ENCODE data around the gene BEGAIN. TPM values are rescaled to one million over a fixed set of nuclear protein-coding genes. Genes with fewer than 3 reads are reported as not detected.
"Not testable (repeated sequence)": the region's sequence is repeated elsewhere in the genome, so short reads cannot be mapped to it uniquely, and the experiment has no call there.

BEGAIN gene
- polyA plus RNA-seq, 2 donors = 0.28 to 0.88 TPM

GRCh38 chr14:100522616-100523099, 64.6 kb downstream of the BEGAIN start:
- Histone ChIP-seq H3K36me3 (ENCODE audit: control insufficient read depth in 2 of 2, insufficient read depth in 2 of 2, low read length in 1 of 2) (peaks cover 0 to 14% of the 10 kb centered on the region in 2 donors), H3K4me3 (ENCODE audit: low read depth in 1 of 2, low read length in 2 of 2) (no peak overlapping the region), H3K27ac (ENCODE audit: low read depth in 2 of 2, low read length in 1 of 2) (no peak overlapping the region), H3K27me3 (ENCODE audit: control insufficient read depth in 1 of 2, insufficient read depth in 2 of 2, low read length in 2 of 2) (no peaks in the 10 kb centered on the region), H3K4me1 (ENCODE audit: control insufficient read depth in 2 of 2, insufficient read depth in 2 of 2, low read length in 1 of 2) (no peaks in the 10 kb centered on the region), H3K9me3 (ENCODE audit: control insufficient read depth in 2 of 2, insufficient read depth in 1 of 2, low read depth in 1 of 2, low read length in 1 of 2) (peaks cover 0 to 3% of the 10 kb centered on the region in 2 donors)
- WGBS, 2 donors = 60 to 62% methylated on average over 6 of the region's 6 CpGs

DNA sequence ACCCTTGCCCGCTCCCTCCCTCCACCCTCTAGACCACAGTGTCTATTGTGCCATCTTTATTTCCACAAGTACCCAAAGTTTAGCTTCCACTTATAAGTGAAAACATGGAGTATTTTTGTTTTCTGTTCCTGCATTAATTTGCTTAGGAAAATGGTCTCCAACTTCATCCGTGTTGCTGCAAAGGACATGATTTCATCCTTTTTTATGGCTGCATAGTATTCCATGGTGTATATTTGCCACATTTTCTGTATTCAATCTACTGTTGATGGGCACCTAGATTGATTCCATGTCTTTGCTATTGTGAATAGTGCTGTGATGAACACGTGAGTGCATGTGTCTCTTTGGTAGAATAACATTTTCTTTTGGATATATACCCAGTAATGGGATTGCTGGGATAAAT, 81.2 kb downstream of the BEGAIN start:
- H3K4me3 ChIP-seq (ENCODE audit: low read depth in 1 of 2, low read length in 2 of 2); H3K36me3 ChIP-seq (ENCODE audit: control insufficient read depth in 2 of 2, insufficient read depth in 2 of 2, low read length in 1 of 2); H3K9me3 ChIP-seq (ENCODE audit: control insufficient read depth in 2 of 2, insufficient read depth in 1 of 2, low read depth in 1 of 2, low read length in 1 of 2); H3K27me3 ChIP-seq (ENCODE audit: control insufficient read depth in 1 of 2, insufficient read depth in 2 of 2, low read length in 2 of 2); H3K27ac ChIP-seq (ENCODE audit: low read depth in 2 of 2, low read length in 1 of 2); H3K4me1 ChIP-seq (ENCODE audit: control insufficient read depth in 2 of 2, insufficient read depth in 2 of 2, low read length in 1 of 2): not testable (repeated sequence)
- 93 to 96% methylated on average over 3 of the region's 3 CpGs for WGBS, 2 donors

DNA sequence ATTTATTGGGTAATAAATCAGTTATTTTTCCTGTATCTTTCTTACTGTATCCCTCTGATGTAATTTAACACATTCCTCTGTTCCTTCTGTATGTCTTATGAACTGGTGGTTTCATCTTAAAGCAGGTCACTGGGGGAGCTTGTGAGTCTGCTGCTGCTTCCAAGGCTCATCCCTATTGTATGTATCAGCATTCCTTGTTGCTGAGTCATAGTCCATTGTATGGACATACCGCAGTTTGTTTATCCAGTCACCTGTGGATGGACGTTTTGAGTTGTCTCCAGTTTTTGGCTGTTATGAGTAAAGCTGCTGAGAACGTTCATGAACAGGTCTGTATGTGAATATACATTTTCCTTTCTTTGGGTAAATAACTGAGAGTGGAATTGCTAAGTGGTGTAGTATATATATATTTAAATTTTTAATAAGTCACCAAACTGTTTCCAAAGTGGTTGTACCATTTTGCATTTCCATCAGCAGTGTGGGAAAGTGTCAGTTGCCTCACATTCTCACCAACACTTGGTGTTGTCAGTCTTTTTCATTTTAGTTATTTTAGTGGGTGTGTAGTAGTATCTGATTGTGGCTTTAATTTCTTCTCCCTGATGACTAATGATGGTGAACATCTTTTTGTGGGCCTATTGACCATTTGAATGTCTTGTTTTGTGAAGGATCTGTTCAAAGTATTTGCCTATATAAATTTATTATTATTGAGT, 82.7 kb downstream of the BEGAIN start:
- Histone ChIP-seq H3K4me3 (ENCODE audit: low read depth in 1 of 2, low read length in 2 of 2) (no peak overlapping the region), H3K4me1 (ENCODE audit: control insufficient read depth in 2 of 2, insufficient read depth in 2 of 2, low read length in 1 of 2) (no peaks in the 10 kb centered on the region), H3K36me3 (ENCODE audit: control insufficient read depth in 2 of 2, insufficient read depth in 2 of 2, low read length in 1 of 2) (no peaks in the 10 kb centered on the region), H3K27ac (ENCODE audit: low read depth in 2 of 2, low read length in 1 of 2) (no peak overlapping the region), H3K9me3 (ENCODE audit: control insufficient read depth in 2 of 2, insufficient read depth in 1 of 2, low read depth in 1 of 2, low read length in 1 of 2) (no peaks in the 10 kb centered on the region), H3K27me3 (ENCODE audit: control insufficient read depth in 1 of 2, insufficient read depth in 2 of 2, low read length in 2 of 2) (no peaks in the 10 kb centered on the region)
- 70 to 83% methylated on average over 3 of the region's 3 CpGs for WGBS, 2 donors

DNA sequence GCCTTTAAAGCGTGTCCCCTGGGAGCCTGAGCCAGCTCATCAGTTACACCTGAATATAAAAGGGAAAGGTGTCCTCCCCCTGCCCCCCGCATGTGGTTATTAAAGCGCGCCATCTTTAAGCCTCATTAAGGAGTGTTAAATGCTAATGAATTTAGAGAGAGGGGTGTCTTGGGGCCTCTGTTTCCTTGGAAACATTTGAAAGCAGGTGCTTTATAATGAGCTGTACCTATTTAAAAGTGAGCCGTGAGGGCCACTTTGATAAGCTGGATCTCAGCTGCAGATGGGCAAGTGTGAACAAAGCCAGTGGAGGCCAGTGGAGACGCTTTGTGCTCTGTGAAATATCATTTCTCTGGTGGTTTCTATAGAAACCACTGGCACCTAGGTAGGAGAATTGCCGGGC, 84.0 kb downstream of the BEGAIN start:
- Histone ChIP-seq H3K4me3 (ENCODE audit: low read depth in 1 of 2, low read length in 2 of 2) (no peak overlapping the region), H3K27ac (ENCODE audit: low read depth in 2 of 2, low read length in 1 of 2) (no peak overlapping the region), H3K27me3 (ENCODE audit: control insufficient read depth in 1 of 2, insufficient read depth in 2 of 2, low read length in 2 of 2) (no peaks in the 10 kb centered on the region), H3K36me3 (ENCODE audit: control insufficient read depth in 2 of 2, insufficient read depth in 2 of 2, low read length in 1 of 2) (no peaks in the 10 kb centered on the region), H3K9me3 (ENCODE audit: control insufficient read depth in 2 of 2, insufficient read depth in 1 of 2, low read depth in 1 of 2, low read length in 1 of 2) (no peaks in the 10 kb centered on the region), H3K4me1 (ENCODE audit: control insufficient read depth in 2 of 2, insufficient read depth in 2 of 2, low read length in 1 of 2) (no peaks in the 10 kb centered on the region)
- 83 to 87% methylated on average over 7 of the region's 7 CpGs for WGBS, 2 donors

GRCh38 chr14:100502622-100503220, 84.5 kb downstream of the BEGAIN start:
- Histone ChIP-seq H3K27ac (ENCODE audit: low read depth in 2 of 2, low read length in 1 of 2) (no peak overlapping the region), H3K27me3 (ENCODE audit: control insufficient read depth in 1 of 2, insufficient read depth in 2 of 2, low read length in 2 of 2) (no peaks in the 10 kb centered on the region), H3K36me3 (ENCODE audit: control insufficient read depth in 2 of 2, insufficient read depth in 2 of 2, low read length in 1 of 2) (no peaks in the 10 kb centered on the region), H3K4me3 (ENCODE audit: low read depth in 1 of 2, low read length in 2 of 2) (no peak overlapping the region), H3K9me3 (ENCODE audit: control insufficient read depth in 2 of 2, insufficient read depth in 1 of 2, low read depth in 1 of 2, low read length in 1 of 2) (no peaks in the 10 kb centered on the region), H3K4me1 (ENCODE audit: control insufficient read depth in 2 of 2, insufficient read depth in 2 of 2, low read length in 1 of 2) (no peaks in the 10 kb centered on the region)
- WGBS, 2 donors = 94 to 95% methylated on average over 10 of the region's 10 CpGs

- H3K27ac ChIP-seq (ENCODE audit: low read depth in 2 of 2, low read length in 1 of 2) = no peak overlapping the region
- no peaks in the 10 kb centered on the region for H3K27me3 ChIP-seq (ENCODE audit: control insufficient read depth in 1 of 2, insufficient read depth in 2 of 2, low read length in 2 of 2)
- WGBS, 2 donors = 87 to 90% methylated on average over 9 of the region's 9 CpGs
- H3K4me3 ChIP-seq (ENCODE audit: low read depth in 1 of 2, low read length in 2 of 2) = no peak overlapping the region
- no peaks in the 10 kb centered on the region for H3K9me3 ChIP-seq (ENCODE audit: control insufficient read depth in 2 of 2, insufficient read depth in 1 of 2, low read depth in 1 of 2, low read length in 1 of 2)
- H3K4me1 ChIP-seq (ENCODE audit: control insufficient read depth in 2 of 2, insufficient read depth in 2 of 2, low read length in 1 of 2) = no peaks in the 10 kb centered on the region
- no peaks in the 10 kb centered on the region for H3K36me3 ChIP-seq (ENCODE audit: control insufficient read depth in 2 of 2, insufficient read depth in 2 of 2, low read length in 1 of 2)
Observed at GRCh38 chr14:100500128-100500527, 87.1 kb downstream of the BEGAIN start.

GRCh38 chr14:100498068-100498467, 89.1 kb downstream of the BEGAIN start:
- no peaks in the 10 kb centered on the region for H3K9me3 ChIP-seq (ENCODE audit: control insufficient read depth in 2 of 2, insufficient read depth in 1 of 2, low read depth in 1 of 2, low read length in 1 of 2)
- no peaks in the 10 kb centered on the region for H3K36me3 ChIP-seq (ENCODE audit: control insufficient read depth in 2 of 2, insufficient read depth in 2 of 2, low read length in 1 of 2)
- WGBS, 2 donors = 93% methylated on average over 9 of the region's 9 CpGs
- H3K27me3 ChIP-seq (ENCODE audit: control insufficient read depth in 1 of 2, insufficient read depth in 2 of 2, low read length in 2 of 2) = no peaks in the 10 kb centered on the region
- no peak overlapping the region for H3K4me3 ChIP-seq (ENCODE audit: low read depth in 1 of 2, low read length in 2 of 2)
- H3K27ac ChIP-seq (ENCODE audit: low read depth in 2 of 2, low read length in 1 of 2) = no peak overlapping the region
- H3K4me1 ChIP-seq (ENCODE audit: control insufficient read depth in 2 of 2, insufficient read depth in 2 of 2, low read length in 1 of 2) = no peaks in the 10 kb centered on the region

DNA sequence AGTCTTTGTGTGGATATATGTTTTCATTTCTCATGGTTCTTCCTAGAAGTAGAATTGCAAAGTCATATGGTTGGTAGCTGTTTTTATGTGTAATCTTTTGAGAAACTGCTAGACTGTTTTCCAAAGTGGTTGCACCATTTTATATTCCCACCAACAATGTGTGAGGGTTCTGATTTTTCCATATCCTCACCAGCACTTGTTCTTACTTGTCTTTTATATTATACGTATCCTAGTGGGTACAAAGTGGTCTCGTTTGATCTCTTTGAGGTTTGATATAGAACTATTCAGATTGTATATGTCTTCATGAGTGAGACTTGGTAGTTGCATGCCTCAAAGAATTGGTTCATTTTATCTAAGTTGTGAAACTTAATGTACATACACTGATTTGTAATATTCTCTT, 91.3 kb downstream of the BEGAIN start:
- no peaks in the 10 kb centered on the region for H3K9me3 ChIP-seq (ENCODE audit: control insufficient read depth in 2 of 2, insufficient read depth in 1 of 2, low read depth in 1 of 2, low read length in 1 of 2)
- WGBS, 2 donors = 98 to 99% methylated on average over 2 of the region's 2 CpGs
- no peaks in the 10 kb centered on the region for H3K27me3 ChIP-seq (ENCODE audit: control insufficient read depth in 1 of 2, insufficient read depth in 2 of 2, low read length in 2 of 2)
- no peaks in the 10 kb centered on the region for H3K36me3 ChIP-seq (ENCODE audit: control insufficient read depth in 2 of 2, insufficient read depth in 2 of 2, low read length in 1 of 2)
- H3K27ac ChIP-seq (ENCODE audit: low read depth in 2 of 2, low read length in 1 of 2) = no peak overlapping the region
- no peaks in the 10 kb centered on the region for H3K4me1 ChIP-seq (ENCODE audit: control insufficient read depth in 2 of 2, insufficient read depth in 2 of 2, low read length in 1 of 2)
- H3K4me3 ChIP-seq (ENCODE audit: low read depth in 1 of 2, low read length in 2 of 2) = no peak overlapping the region

DNA sequence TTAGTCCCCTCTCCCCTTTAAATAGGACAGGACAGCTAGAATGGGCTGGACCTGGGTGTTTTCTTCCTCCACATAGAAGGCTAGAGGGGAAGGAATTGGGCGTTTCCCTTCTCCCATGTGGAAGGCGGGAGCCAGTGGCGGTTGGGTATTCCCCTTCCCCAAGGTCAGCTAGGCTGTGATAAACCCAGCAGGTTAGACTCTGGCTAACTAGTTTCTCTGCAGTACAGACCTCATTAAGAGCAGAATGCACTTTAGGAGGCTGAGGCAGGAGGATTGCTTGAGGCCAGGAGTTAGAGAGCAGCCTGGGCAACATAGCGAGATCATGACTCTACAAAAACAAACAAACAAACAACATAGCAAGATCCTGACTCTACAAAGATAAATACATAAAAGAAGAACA, 92.6 kb downstream of the BEGAIN start:
- WGBS, 2 donors = 80 to 87% methylated on average over 4 of the region's 4 CpGs

DNA sequence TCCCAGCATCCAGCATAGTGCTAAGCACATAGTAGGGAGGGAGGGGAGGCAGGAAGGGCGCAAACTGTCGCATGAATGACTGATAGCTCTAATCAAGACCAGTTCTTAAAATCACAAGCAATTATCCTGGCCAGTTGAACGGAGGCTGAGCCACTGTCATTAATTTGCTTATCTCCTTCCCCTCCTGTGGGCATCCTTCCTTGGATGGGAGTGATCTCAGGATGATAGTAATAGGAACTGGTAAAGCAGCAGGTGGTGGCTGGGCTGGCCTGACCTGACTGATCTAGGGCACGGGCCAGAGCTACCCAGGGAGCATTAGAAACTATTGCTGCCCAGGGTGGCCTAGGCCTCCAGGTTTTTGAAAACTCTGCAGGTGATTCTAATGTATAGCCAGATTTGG, 97.0 kb downstream of the BEGAIN start:
- no peaks in the 10 kb centered on the region for H3K27me3 ChIP-seq (ENCODE audit: control insufficient read depth in 1 of 2, insufficient read depth in 2 of 2, low read length in 2 of 2)
- no peaks in the 10 kb centered on the region for H3K9me3 ChIP-seq (ENCODE audit: control insufficient read depth in 2 of 2, insufficient read depth in 1 of 2, low read depth in 1 of 2, low read length in 1 of 2)
- 93% methylated on average over 4 of the region's 4 CpGs for WGBS, 2 donors

More for the DNA sequence above, 92.6 kb downstream of the BEGAIN start:
- no peaks in the 10 kb centered on the region for H3K4me1 ChIP-seq (ENCODE audit: control insufficient read depth in 2 of 2, insufficient read depth in 2 of 2, low read length in 1 of 2)
- H3K27me3 ChIP-seq (ENCODE audit: control insufficient read depth in 1 of 2, insufficient read depth in 2 of 2, low read length in 2 of 2) = no peaks in the 10 kb centered on the region
- H3K4me3 ChIP-seq (ENCODE audit: low read depth in 1 of 2, low read length in 2 of 2) = no peak overlapping the region
- H3K9me3 ChIP-seq (ENCODE audit: control insufficient read depth in 2 of 2, insufficient read depth in 1 of 2, low read depth in 1 of 2, low read length in 1 of 2) = no peaks in the 10 kb centered on the region
- no peak overlapping the region for H3K27ac ChIP-seq (ENCODE audit: low read depth in 2 of 2, low read length in 1 of 2)
- no peaks in the 10 kb centered on the region for H3K36me3 ChIP-seq (ENCODE audit: control insufficient read depth in 2 of 2, insufficient read depth in 2 of 2, low read length in 1 of 2)

More for the DNA sequence above, 97.0 kb downstream of the BEGAIN start:
- H3K4me1 ChIP-seq (ENCODE audit: control insufficient read depth in 2 of 2, insufficient read depth in 2 of 2, low read length in 1 of 2) = no peaks in the 10 kb centered on the region
- no peaks in the 10 kb centered on the region for H3K36me3 ChIP-seq (ENCODE audit: control insufficient read depth in 2 of 2, insufficient read depth in 2 of 2, low read length in 1 of 2)
- no peak overlapping the region for H3K27ac ChIP-seq (ENCODE audit: low read depth in 2 of 2, low read length in 1 of 2)
- no peak overlapping the region for H3K4me3 ChIP-seq (ENCODE audit: low read depth in 1 of 2, low read length in 2 of 2)
